ENCODE measurements around the gene NUDT5.

GRCh38 chr10:12184165-12184564, 11.5 kb downstream of the NUDT5 start:
- TF ChIP-seq PATZ1 (CRISPR knock-in tag; IDR thresholded peaks at IDR 0.05; ENCODE audit: borderline replicate concordance), result no peak
- TF ChIP-seq CREB5 (CRISPR knock-in tag; IDR thresholded peaks at IDR 0.05; ENCODE audit: low read depth), result no peak
- TF ChIP-seq ZFP3 (CRISPR knock-in tag; IDR thresholded peaks at IDR 0.05), result no peak
- TF ChIP-seq POU6F1 (CRISPR knock-in tag; IDR thresholded peaks at IDR 0.05; ENCODE audit: borderline replicate concordance, low read depth), result no peak
